HEK293T (cell line): ENCODE measurements around the gene VSTM2B.

Experiments used
- BHLHE40 ChIP-seq: fragments of 450-650 bp; IDR thresholded peaks from 2 replicates; pipeline ENCODE4 v1.6.1; 2016; ENCODE audit warnings: mild to moderate bottlenecking, moderate library complexity, borderline replicate concordance
- FOXM1 ChIP-seq: fragments of 450-650 bp; IDR thresholded peaks from 2 replicates; pipeline ENCODE4 v1.6.1; 2017; ENCODE audit warnings: mild to moderate bottlenecking, borderline replicate concordance
- HDGF ChIP-seq: fragments of 450-650 bp; IDR thresholded peaks from 2 replicates; pipeline ENCODE4 v1.6.1; 2017; ENCODE audit warnings: antibody characterized with exemption, borderline replicate concordance
- LEF1 ChIP-seq: fragments of 450-650 bp; IDR thresholded peaks from 2 replicates; pipeline ENCODE4 v1.6.1; 2017; ENCODE audit warnings: mild to moderate bottlenecking, borderline replicate concordance
- SUZ12 ChIP-seq: fragments of 450-650 bp; IDR thresholded peaks from 2 replicates; pipeline ENCODE4 v1.6.1; 2016; ENCODE audit warnings: mild to moderate bottlenecking
- TARDBP ChIP-seq: fragments of 450-650 bp; IDR thresholded peaks from 2 replicates; pipeline ENCODE4 v1.6.1; 2016
- ZNF384 ChIP-seq: fragments of 450-650 bp; IDR thresholded peaks from 2 replicates; pipeline ENCODE4 v1.6.1; 2016
- TF ChIP-seq, protein P1 (sequence below): fragments of 450-650 bp; IDR thresholded peaks from 2 replicates; pipeline ENCODE4 v1.6.1; 2016

- TF ChIP-seq ZNF384 (no peak), TARDBP (no peak), BHLHE40 (no peak), SUZ12 (no peak), FOXM1 (no peak), LEF1 (no peak), HDGF (no peak)
- TF ChIP-seq, protein P1, sequence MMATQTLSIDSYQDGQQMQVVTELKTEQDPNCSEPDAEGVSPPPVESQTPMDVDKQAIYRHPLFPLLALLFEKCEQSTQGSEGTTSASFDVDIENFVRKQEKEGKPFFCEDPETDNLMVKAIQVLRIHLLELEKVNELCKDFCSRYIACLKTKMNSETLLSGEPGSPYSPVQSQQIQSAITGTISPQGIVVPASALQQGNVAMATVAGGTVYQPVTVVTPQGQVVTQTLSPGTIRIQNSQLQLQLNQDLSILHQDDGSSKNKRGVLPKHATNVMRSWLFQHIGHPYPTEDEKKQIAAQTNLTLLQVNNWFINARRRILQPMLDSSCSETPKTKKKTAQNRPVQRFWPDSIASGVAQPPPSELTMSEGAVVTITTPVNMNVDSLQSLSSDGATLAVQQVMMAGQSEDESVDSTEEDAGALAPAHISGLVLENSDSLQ: no peak
Measured at GRCh38 chr19:29596885-29597525, 71.2 kb downstream of the VSTM2B start.
